HG02885 (cell line): Measurements from ENCODE around the gene KATNAL1.

Source experiments
- ATAC-seq: cut with Tn5 transposase; IDR thresholded peaks from one replicate; pipeline ENCODE4 v1.9.1; 2021; ENCODE audit warnings: mild to moderate bottlenecking; ENCODE audit not compliant: unreplicated experiment, poor library complexity

The KATNAL1 gene

GRCh38 chr13:30307194-30307970, at the start of gene KATNAL1:
Gene KATNAL1, minus strand, starts transcription at chr13:30307551. Its CDS starts 23,774 bp downstream, at chr13:30283777.
- ATAC-seq: peak; percentile 68

GRCh38 chr13:30355839-30356238, 48.5 kb upstream of the KATNAL1 start:
- no peak for ATAC-seq

GRCh38 chr13:30355384-30355699, 48.0 kb upstream of the KATNAL1 start:
- ATAC-seq: peak; percentile 47

GRCh38 chr13:30354493-30355383, 47.4 kb upstream of the KATNAL1 start:
- no peak for ATAC-seq

DNA sequence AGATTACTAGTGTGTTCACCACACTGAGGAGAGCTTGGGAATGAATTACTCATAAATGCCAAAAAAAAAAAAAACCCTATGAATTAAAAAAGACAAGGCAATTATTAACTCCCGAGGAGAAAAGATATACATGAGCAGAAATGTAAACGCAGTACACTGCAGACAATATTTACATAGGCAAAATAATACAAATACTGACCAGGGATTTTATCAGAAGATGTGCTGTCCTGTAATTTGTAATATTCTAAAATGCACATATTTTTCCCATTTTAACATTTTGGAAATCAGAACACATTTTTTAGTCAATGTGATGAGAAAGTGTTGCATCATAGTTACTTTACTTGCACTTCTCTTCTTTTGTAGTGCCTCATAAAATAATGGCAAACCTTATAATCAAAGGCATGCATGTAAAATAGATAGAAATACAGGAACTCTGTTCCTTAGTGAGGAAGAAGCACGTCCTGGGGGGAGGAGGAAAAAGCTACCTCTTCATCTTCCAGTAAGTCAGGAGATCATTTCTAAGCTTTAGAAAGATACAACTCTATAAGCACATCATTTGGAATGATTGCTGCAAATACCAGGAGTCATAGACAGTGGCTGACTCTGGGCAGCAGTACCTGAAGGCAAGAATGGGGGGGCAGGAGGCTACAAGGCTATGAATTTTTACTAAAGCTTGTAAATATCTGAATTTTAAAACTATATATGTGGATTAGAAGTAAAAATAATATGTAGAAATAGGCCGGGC, 46.3 kb upstream of the KATNAL1 start:
- ATAC-seq: no peak

- ATAC-seq: no peak
Observed at GRCh38 chr13:30353060-30353459, 45.7 kb upstream of the KATNAL1 start.

- ATAC-seq: no peak
Observed at GRCh38 chr13:30352121-30352520, 44.8 kb upstream of the KATNAL1 start.

GRCh38 chr13:30346789-30347167, 39.4 kb upstream of the KATNAL1 start:
- peak; percentile 35 for ATAC-seq

DNA sequence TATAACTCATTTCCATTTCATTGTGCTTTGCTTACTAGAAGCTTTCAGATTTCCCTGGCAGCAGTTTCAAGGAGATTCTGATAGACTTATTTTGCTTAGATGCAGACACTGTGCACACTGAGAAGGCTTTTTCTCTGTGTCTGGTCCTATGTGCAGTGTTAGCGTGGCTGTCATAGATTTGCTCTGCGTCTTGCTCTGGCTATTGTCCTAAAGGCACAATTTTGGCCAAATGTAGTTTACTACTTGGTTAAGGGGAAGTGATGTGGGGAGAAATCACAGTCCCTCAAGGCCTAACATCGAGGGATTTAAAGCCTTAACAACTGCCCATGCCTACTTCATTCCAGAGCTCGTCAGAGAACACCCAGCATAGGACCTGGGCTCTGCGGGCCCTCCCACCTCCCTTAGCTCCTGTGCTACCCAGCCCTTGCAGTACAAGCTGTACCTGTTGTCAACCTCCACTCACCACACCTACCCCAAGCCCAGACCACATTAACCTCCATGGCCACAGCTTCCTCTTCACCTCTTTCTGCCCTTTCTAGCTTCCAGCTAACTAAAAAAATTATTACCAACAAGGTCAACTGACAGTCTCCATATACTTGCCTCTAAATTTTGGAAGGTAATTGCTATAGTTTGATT, 38.9 kb upstream of the KATNAL1 start:
- ATAC-seq: peak; percentile 81

DNA sequence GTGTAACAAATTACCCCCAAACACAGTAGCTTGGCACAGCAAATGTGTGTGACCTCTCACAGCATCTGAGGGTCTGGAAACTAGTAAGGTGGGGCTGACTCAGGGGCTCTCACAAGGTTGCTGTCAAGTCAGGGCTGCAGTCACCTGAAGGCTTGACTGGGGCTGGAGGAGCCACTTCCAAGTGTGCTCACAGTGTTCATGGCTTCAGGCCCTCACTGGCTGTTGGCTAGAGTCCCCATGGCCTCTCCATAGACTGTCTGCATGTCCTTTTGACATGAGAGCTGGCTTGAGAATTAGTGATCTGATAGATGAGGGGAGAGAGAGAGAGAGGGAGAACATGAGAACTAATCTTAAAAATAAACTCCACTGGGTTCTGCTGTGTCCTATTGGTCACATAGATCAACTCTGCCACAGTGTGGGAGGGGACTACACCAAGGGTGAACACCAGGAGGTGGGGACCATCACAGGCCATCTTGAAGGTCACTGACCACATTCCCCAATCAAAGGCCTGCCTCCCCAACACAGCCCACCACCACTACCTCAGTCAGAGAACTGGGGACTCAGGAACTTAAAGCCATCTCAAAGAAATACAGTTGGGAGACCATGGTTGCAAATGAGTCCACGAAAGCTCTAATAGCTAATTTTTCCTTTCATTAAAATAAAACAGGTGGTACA, 38.2 kb upstream of the KATNAL1 start:
- ATAC-seq: no peak

GRCh38 chr13:30341815-30342570, 34.6 kb upstream of the KATNAL1 start:
- ATAC-seq: no peak

- ATAC-seq: no peak
Observed at GRCh38 chr13:30340331-30341250, 33.2 kb upstream of the KATNAL1 start.

GRCh38 chr13:30339738-30340330, 32.5 kb upstream of the KATNAL1 start:
- ATAC-seq: no peak

GRCh38 chr13:30338952-30339351, 31.6 kb upstream of the KATNAL1 start:
- ATAC-seq: no peak

GRCh38 chr13:30338331-30338851, 31.0 kb upstream of the KATNAL1 start:
- ATAC-seq: no peak

- ATAC-seq: no peak
Observed at GRCh38 chr13:30337061-30337610, 29.8 kb upstream of the KATNAL1 start.
